ENCODE data around the gene BCL2L13.

GRCh38 chr22:17655289-17655688 is 16.7 kb downstream of the BCL2L13 start:
- no peak for TF ChIP-seq POLR2A (IDR thresholded peaks at IDR 0.05)
- TF ChIP-seq, protein P1, sequence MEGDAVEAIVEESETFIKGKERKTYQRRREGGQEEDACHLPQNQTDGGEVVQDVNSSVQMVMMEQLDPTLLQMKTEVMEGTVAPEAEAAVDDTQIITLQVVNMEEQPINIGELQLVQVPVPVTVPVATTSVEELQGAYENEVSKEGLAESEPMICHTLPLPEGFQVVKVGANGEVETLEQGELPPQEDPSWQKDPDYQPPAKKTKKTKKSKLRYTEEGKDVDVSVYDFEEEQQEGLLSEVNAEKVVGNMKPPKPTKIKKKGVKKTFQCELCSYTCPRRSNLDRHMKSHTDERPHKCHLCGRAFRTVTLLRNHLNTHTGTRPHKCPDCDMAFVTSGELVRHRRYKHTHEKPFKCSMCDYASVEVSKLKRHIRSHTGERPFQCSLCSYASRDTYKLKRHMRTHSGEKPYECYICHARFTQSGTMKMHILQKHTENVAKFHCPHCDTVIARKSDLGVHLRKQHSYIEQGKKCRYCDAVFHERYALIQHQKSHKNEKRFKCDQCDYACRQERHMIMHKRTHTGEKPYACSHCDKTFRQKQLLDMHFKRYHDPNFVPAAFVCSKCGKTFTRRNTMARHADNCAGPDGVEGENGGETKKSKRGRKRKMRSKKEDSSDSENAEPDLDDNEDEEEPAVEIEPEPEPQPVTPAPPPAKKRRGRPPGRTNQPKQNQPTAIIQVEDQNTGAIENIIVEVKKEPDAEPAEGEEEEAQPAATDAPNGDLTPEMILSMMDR (IDR thresholded peaks at IDR 0.05), result no peak

Measured in uterus (tissue), 2 donors.